Measurements from ENCODE around the gene SPTLC2. TPM values are rescaled to one million over a fixed set of nuclear protein-coding genes. Genes with fewer than 3 reads are reported as not detected.

The SPTLC2 gene
- total and polyA plus RNA-seq, 2 of the 8 experiments (the other 6 are each of a cell fraction or from before 2014, with no cell fraction given), result 8.9 to 35.1 TPM

DNA sequence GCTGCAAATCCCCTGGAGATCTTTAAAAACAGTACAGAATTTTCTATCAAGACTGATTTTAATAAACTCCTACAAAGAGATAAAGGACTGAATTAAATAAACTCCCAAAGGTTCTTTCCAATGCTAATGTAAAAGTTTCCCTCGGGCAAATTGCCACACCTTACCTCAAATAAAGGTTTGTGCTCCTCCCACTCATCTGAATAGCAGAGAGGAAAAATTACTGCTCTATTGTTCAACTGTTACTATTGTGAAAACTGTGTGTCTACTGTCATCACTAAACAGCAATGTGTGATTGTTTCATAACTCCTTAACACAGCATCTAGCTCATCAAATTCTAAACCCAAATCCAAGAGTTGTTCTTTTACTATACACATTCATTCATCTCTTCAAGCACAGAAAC is 3.2 kb downstream of the SPTLC2 start:
- Histone ChIP-seq H3K23me2 (ENCODE audit: low read depth, low read length) (peaks cover 4% of the 10 kb centered on the region; the same call in 1 of the 2 replicates), H3K56ac (replicated peaks; ENCODE audit: insufficient read length, low read depth, low read length) (no peak overlapping the region), H3K27ac (ENCODE audit: low read depth, low read length) (no peak overlapping the region), H4K91ac (replicated peaks; ENCODE audit: insufficient read length, low read length) (no peak overlapping the region), H2BK20ac (ENCODE audit: low read length) (no peak overlapping the region), H3K4me3 (ENCODE audit: extremely low read depth in 1 of 4, insufficient read depth in 2 of 4, low read depth in 3 of 4, low read length in 4 of 4) (no peak overlapping the region), H3K27me3 (replicated peaks in 1 of 4; ENCODE audit: control insufficient read depth in 3 of 4, extremely low read depth in 1 of 4, insufficient read depth in 3 of 4, low read length in 3 of 4) (no peaks in the 10 kb centered on the region), H3K79me1 (ENCODE audit: low read depth, low read length) (peaks cover 2% of the 10 kb centered on the region; the same call in 1 of the 2 replicates), H4K5ac (ENCODE audit: insufficient read length, low read depth, low read length) (no peak overlapping the region), H4K20me1 (replicated peaks in 1 of 2; ENCODE audit: control insufficient read depth in 1 of 2, insufficient read depth in 2 of 2, low read length in 2 of 2) (peaks cover 4 to 5% of the 10 kb centered on the region in 2 experiments), H3K23ac (ENCODE audit: insufficient read length) (no peak overlapping the region), H3K9me3 (ENCODE audit: insufficient read depth in 2 of 2, low read depth in 1 of 2, low read length in 1 of 2) (no peaks in the 10 kb centered on the region), H3K36me3 (ENCODE audit: control insufficient read depth in 2 of 4, insufficient read depth in 4 of 4, low read length in 3 of 4) (no peaks in the 10 kb centered on the region), H3K4ac (replicated peaks; ENCODE audit: insufficient read length, low read depth, low read length) (no peak overlapping the region), H3K79me2 (ENCODE audit: control insufficient read depth in 1 of 2, insufficient read depth in 2 of 2, low read length in 2 of 2) (peaks cover 8 to 70% of the 10 kb centered on the region in 2 experiments), H3K4me1 (replicated peaks in 1 of 4; ENCODE audit: control insufficient read depth in 3 of 4, insufficient read depth in 4 of 4, low read length in 3 of 4) (peaks cover 0 to 3% (median 0%) of the 10 kb centered on the region in 4 experiments; a peak in 2 of 7 replicates), H2AK5ac (ENCODE audit: low read depth, low read length) (no peak overlapping the region), H3K18ac (ENCODE audit: extremely low read depth, low read length) (no peak overlapping the region), H2BK15ac (ENCODE audit: low read length) (no peak overlapping the region), H4K8ac (ENCODE audit: extremely low read depth, insufficient read depth, low read length) (no peak overlapping the region), H3K9ac (replicated peaks in 1 of 4; ENCODE audit: extremely low read depth in 1 of 4, low read depth in 3 of 4, low read length in 3 of 4) (no peak overlapping the region), H3K14ac (ENCODE audit: insufficient read length) (no peak overlapping the region), H3K4me2 (ENCODE audit: insufficient read depth in 1 of 2, low read depth in 2 of 2, low read length in 2 of 2) (no peak overlapping the region), H2BK120ac (replicated peaks; ENCODE audit: low read depth, low read length) (no peak overlapping the region), H2BK12ac (ENCODE audit: low read depth, low read length) (no peak overlapping the region), H2BK5ac (ENCODE audit: low read depth, low read length) (no peak overlapping the region), H2AFZ (ENCODE audit: low read length) (no peak overlapping the region)
- no peak for TF ChIP-seq SUZ12 (IDR thresholded peaks at IDR 0.05; ENCODE audit: low read length)
- no peak for TF ChIP-seq PHF8 (conservative IDR thresholded peaks at IDR 0.05; ENCODE audit: low read depth, low read length)
- TF ChIP-seq YY1 (IDR thresholded peaks at IDR 0.05; ENCODE audit: low read depth, low read length), result no peak
- TF ChIP-seq CBX5 (IDR thresholded peaks at IDR 0.05; ENCODE audit: low read depth, low read length), result no peak
- TF ChIP-seq NANOG (IDR thresholded peaks at IDR 0.05; ENCODE audit: insufficient read depth, low read depth, low read length, poor library complexity, severe bottlenecking), result no peak
- TF ChIP-seq HDAC2 (IDR thresholded peaks at IDR 0.05; ENCODE audit: borderline replicate concordance in 1 of 2, low read depth in 2 of 2, low read length in 2 of 2), result no peak
- no peak for TF ChIP-seq SIN3A (conservative IDR thresholded peaks at IDR 0.05 in 1 of 2, IDR thresholded peaks at IDR 0.05 in 1 of 2; ENCODE audit: low read depth in 1 of 2, low read length in 2 of 2)
- CTCF ChIA-PET (ENCODE audit: partially characterized antibody), result interaction anchor here (0.7 to 1.4 kb wide), 3 partner anchors 9 to 63 kb away, joined by 3 to 4 read pairs (median 3); no protein-coding TSS in a partner anchor
- 56% methylated on average over 1 of the region's 1 CpG; no CpG with 5 or more reads in 1 of the 2 experiments for WGBS, 2 experiments (ENCODE audit: extremely low coverage in 1 of 2, insufficient coverage in 1 of 2, insufficient read length in 1 of 2, insufficient replicate concordance in 2 of 2, low coverage in 1 of 2, low lambda C conversion rate in 2 of 2, missing lambda C conversion rate in 1 of 2)
- DNase-seq (ENCODE audit: low read depth in 1 of 2, low spot score in 2 of 2) (no peak), FAIRE-seq (no peak)
- POLR2A ChIA-PET (ENCODE audit: partially characterized antibody), result interaction anchor here (2.0 kb wide), 1 partner anchor 11 kb away, joined by 5 read pairs; no protein-coding TSS in a partner anchor
